HG03378 (cell line): ENCODE results near the gene FBXO11.

Experiments
- ATAC-seq: cut with Tn5 transposase; IDR thresholded peaks from one replicate; pipeline ENCODE4 v1.9.1; 2021; ENCODE audit warnings: mild to moderate bottlenecking, moderate library complexity; ENCODE audit not compliant: unreplicated experiment

The FBXO11 gene

GRCh38 chr2:47796090-47796697 lies 110.1 kb downstream of the FBXO11 start:
- no peak for ATAC-seq

GRCh38 chr2:47785986-47786385 lies 120.3 kb downstream of the FBXO11 start:
- no peak for ATAC-seq

- no peak for ATAC-seq
Observed at GRCh38 chr2:47784352-47784851, 121.9 kb downstream of the FBXO11 start.

GRCh38 chr2:47783486-47784351 lies 122.6 kb downstream of the FBXO11 start:
- ATAC-seq = no peak

- ATAC-seq = peak; percentile 81
Observed at GRCh38 chr2:47782671-47783485, 123.4 kb downstream of the FBXO11 start, which contains the start of gene MSH6. Gene MSH6 (plus strand): TSS chr2:47783145. CDS start chr2:47783234, 89 bp downstream.

- ATAC-seq = no peak
Observed at GRCh38 chr2:47782381-47782670, 124.0 kb downstream of the FBXO11 start.

GRCh38 chr2:47779426-47779790 lies 126.9 kb downstream of the FBXO11 start:
- no peak for ATAC-seq

- ATAC-seq = no peak
Observed at GRCh38 chr2:47778698-47779425, 127.4 kb downstream of the FBXO11 start.

GRCh38 chr2:47777277-47777937 lies 128.9 kb downstream of the FBXO11 start:
- ATAC-seq = no peak

- ATAC-seq = no peak
Observed at GRCh38 chr2:47774567-47774966, 131.7 kb downstream of the FBXO11 start.

- no peak for ATAC-seq
Observed at GRCh38 chr2:47772343-47772742, 134.0 kb downstream of the FBXO11 start.

GRCh38 chr2:47771211-47771610 lies 135.1 kb downstream of the FBXO11 start:
- no peak for ATAC-seq

GRCh38 chr2:47769318-47769717 lies 137.0 kb downstream of the FBXO11 start:
- ATAC-seq = no peak

GRCh38 chr2:47767880-47768609 lies 138.3 kb downstream of the FBXO11 start:
- no peak for ATAC-seq

- no peak for ATAC-seq
Observed at GRCh38 chr2:47767497-47767844, 138.8 kb downstream of the FBXO11 start.

- peak; percentile 27 for ATAC-seq
Observed at GRCh38 chr2:47751856-47752414, 154.4 kb downstream of the FBXO11 start.

- no peak for ATAC-seq
Observed at GRCh38 chr2:47747878-47748277, 158.4 kb downstream of the FBXO11 start.

GRCh38 chr2:47744074-47744473 lies 162.2 kb downstream of the FBXO11 start:
- no peak for ATAC-seq

- ATAC-seq = no peak
Observed at GRCh38 chr2:47741637-47742036, 164.7 kb downstream of the FBXO11 start.
